ENCODE measurements around the gene SAFB2. TPM values are rescaled to one million over a fixed set of nuclear protein-coding genes. Genes with fewer than 3 reads are reported as not detected.

SAFB2 gene
- total RNA-seq, 1 experiment from 2014 or later = 76.1 TPM

- H4K20me1 ChIP-seq (ENCODE audit: control insufficient read depth, insufficient read depth, insufficient read length) = no peaks in the 10 kb centered on the region
- no peak overlapping the region for H3K27ac ChIP-seq (ENCODE audit: insufficient read length, low read depth, low read length)
- WGBS (ENCODE audit: extremely low coverage, insufficient read length, low lambda C conversion rate) = no CpG with 5 or more reads among the region's 6 CpGs
- TF ChIP-seq CTCF (conservative IDR thresholded peaks at IDR 0.05) = no peak
- no peaks in the 10 kb centered on the region for H3K23me2 ChIP-seq (ENCODE audit: insufficient read length, low read depth, low read length, poor library complexity, severe bottlenecking)
- no peak overlapping the region for H2BK12ac ChIP-seq (ENCODE audit: insufficient read length, low read depth, low read length)
- no peak overlapping the region for H3K18ac ChIP-seq (ENCODE audit: insufficient read length, low read depth, low read length)
- H3K9ac ChIP-seq (ENCODE audit: extremely low read depth, insufficient read length, low read length) = no peak overlapping the region
- Mint-ChIP-seq H3K9me3 (no peaks in the 10 kb centered on the region), H3K4me1 (peaks cover 0 to 2% of the 10 kb centered on the region in 2 experiments; a peak in 3 of 4 replicates), H3K4me3 (no peak overlapping the region), H3K27ac (peak overlapping the region in 2 of 3 experiments; percentile 44 to 71; a peak in 4 of 7 replicates), H3K27me3 (ENCODE audit: low read depth) (no peaks in the 10 kb centered on the region), H3K36me3 (ENCODE audit: insufficient read depth in 1 of 3, low read depth in 3 of 3) (peaks cover 3 to 31% (median 27%) of the 10 kb centered on the region in 3 experiments; a peak in 5 of 7 replicates)
- no peak overlapping the region for H2AFZ ChIP-seq (ENCODE audit: low read length)
- H3K14ac ChIP-seq (ENCODE audit: insufficient read depth, low read length) = no peak overlapping the region
- no peak overlapping the region for H2AK5ac ChIP-seq (ENCODE audit: insufficient read length, low read length)
- no peak overlapping the region for H4K91ac ChIP-seq (ENCODE audit: insufficient read length, low read depth, low read length)
- peaks cover 16% of the 10 kb centered on the region for H3K79me1 ChIP-seq (ENCODE audit: insufficient read depth, low read depth, low read length, poor library complexity, severe bottlenecking)
- no peaks in the 10 kb centered on the region for H3K9me3 ChIP-seq (ENCODE audit: control insufficient read depth, low read depth, low read length)
- no peak overlapping the region for H3T11ph ChIP-seq (ENCODE audit: low read length)
- H3K4me2 ChIP-seq (ENCODE audit: insufficient read depth, insufficient read length, low read length) = no peak overlapping the region
- no peak overlapping the region for H2BK20ac ChIP-seq (ENCODE audit: low read depth, low read length, poor library complexity, severe bottlenecking)
- H3K56ac ChIP-seq (ENCODE audit: insufficient read length, low read depth, low read length) = no peak overlapping the region
- no peak for DNase-seq
- H2BK120ac ChIP-seq (ENCODE audit: low read depth, low read length, poor library complexity, severe bottlenecking) = no peak overlapping the region
- H3K27me3 ChIP-seq (ENCODE audit: insufficient read depth, low read length) = no peaks in the 10 kb centered on the region
- no peak overlapping the region for H4K5ac ChIP-seq (ENCODE audit: insufficient read length, low read depth, low read length)
- H3K79me2 ChIP-seq (ENCODE audit: insufficient read depth, low read length) = peaks cover 36% of the 10 kb centered on the region; the same call in 1 of the 2 replicates
- H3K4ac ChIP-seq (ENCODE audit: low read depth, low read length) = no peak overlapping the region
- no peak overlapping the region for H4K8ac ChIP-seq (replicated peaks; ENCODE audit: insufficient read length, low read depth, low read length)
- no peak overlapping the region for H2BK15ac ChIP-seq (ENCODE audit: low read depth, low read length)
- H2BK5ac ChIP-seq (ENCODE audit: insufficient read length, low read length) = no peak overlapping the region
- no peak overlapping the region for H3K23ac ChIP-seq (ENCODE audit: insufficient read length, low read depth, low read length)
- H3K4me1 ChIP-seq (ENCODE audit: insufficient read depth, low read length) = no peaks in the 10 kb centered on the region
These were observed 12.9 kb upstream of the SAFB2 start for GRCh38 chr19:5635427-5635826.
